ENCODE results near the gene HDHD3. TPM values are rescaled to one million over a fixed set of nuclear protein-coding genes. Genes with fewer than 3 reads are reported as not detected.

HDHD3 gene
- total RNA-seq, 1 donor from 2014 or later, result 33.9 TPM

DNA sequence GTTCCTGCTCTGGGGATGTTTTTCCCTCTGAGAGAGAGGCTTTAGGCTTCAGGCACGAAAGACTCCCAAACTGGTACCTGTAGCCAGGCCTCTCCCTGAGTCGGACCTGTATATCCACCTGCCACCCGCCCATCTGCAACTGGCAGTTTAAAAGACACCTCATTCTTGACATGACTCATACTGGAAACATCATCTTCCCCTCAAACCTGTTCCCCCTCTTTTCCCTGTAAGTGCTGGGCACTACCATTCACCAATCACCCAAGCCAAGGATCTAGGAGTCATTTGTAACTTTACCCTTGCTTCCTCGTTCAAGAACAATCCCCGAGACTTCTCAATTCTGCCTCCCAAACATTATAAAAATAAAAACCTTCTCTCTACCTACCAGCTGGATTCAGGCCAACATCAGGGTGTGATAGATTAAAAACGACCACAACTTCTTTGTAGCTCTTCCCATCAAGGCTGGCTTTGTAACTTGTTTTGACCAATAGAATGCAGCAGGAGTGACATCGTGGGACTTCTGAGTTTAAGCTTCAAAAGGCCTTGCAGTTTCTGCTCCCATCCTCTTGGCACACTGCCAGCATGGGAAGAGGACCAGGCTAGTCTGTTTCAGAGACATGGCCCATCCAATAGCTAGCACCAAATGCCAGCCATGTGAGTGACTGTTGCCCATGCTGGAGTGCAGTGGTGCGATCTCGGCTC, 34.9 kb downstream of the HDHD3 start:
- Mint-ChIP-seq H3K4me3 (peak overlapping the region; percentile 94), H3K9me3 (no peaks in the 10 kb centered on the region), H3K27me3 (peaks cover 4% of the 10 kb centered on the region), H3K36me3 (no peaks in the 10 kb centered on the region), H3K4me1 (ENCODE audit: unreplicated experiment) (peaks cover 30% of the 10 kb centered on the region), H3K27ac (peak overlapping the region; percentile 92)
- TF ChIP-seq, protein P1, sequence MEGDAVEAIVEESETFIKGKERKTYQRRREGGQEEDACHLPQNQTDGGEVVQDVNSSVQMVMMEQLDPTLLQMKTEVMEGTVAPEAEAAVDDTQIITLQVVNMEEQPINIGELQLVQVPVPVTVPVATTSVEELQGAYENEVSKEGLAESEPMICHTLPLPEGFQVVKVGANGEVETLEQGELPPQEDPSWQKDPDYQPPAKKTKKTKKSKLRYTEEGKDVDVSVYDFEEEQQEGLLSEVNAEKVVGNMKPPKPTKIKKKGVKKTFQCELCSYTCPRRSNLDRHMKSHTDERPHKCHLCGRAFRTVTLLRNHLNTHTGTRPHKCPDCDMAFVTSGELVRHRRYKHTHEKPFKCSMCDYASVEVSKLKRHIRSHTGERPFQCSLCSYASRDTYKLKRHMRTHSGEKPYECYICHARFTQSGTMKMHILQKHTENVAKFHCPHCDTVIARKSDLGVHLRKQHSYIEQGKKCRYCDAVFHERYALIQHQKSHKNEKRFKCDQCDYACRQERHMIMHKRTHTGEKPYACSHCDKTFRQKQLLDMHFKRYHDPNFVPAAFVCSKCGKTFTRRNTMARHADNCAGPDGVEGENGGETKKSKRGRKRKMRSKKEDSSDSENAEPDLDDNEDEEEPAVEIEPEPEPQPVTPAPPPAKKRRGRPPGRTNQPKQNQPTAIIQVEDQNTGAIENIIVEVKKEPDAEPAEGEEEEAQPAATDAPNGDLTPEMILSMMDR (conservative IDR thresholded peaks at IDR 0.05), result no peak
- DNase-seq (ENCODE audit: extremely low spot score, unreplicated experiment), result no peak

- no peaks in the 10 kb centered on the region for H3K36me3 Mint-ChIP-seq
- peak within 1 kb of the TSS; percentile 94 for H3K4me3 Mint-ChIP-seq
- TF ChIP-seq, protein P1 (conservative IDR thresholded peaks at IDR 0.05), result no peak
- H3K9me3 Mint-ChIP-seq, result no peaks in the 10 kb centered on the region
- peaks cover 30% of the 10 kb centered on the region for H3K4me1 Mint-ChIP-seq (ENCODE audit: unreplicated experiment)
- peak within 1 kb of the TSS; percentile 90 for H3K27ac Mint-ChIP-seq
- no peaks in the 10 kb centered on the region for H3K27me3 Mint-ChIP-seq
- DNase-seq (ENCODE audit: extremely low spot score, unreplicated experiment), result peak; percentile 89
These were observed 36.6 kb downstream of the HDHD3 start, which contains the start of gene WDR31 for GRCh38 chr9:113340011-113340699. Gene WDR31, minus strand, starts transcription at chr9:113340275. Its CDS starts 8,253 bp downstream, at chr9:113332022.

DNA sequence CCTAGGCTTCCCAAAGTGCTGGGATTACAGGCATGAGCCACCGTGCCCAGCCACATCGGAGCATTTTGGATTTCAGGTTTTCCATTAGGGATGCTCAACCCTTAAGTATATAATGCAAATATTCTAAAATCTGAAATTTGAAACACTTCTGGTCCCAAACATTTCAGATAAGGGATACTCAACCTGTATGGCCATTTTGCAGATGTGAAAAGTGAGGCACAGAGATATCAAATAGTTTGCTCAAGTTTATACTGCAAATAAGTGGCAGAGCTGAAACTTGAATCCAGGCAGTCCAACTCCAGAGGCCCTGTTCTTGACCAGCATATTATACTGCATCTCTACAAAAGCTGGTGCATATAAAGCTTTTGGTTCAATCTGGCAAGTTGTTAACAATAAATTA, 39.1 kb downstream of the HDHD3 start:
- no peak for DNase-seq (ENCODE audit: extremely low spot score, unreplicated experiment)
- TF ChIP-seq, protein P1 (conservative IDR thresholded peaks at IDR 0.05), result no peak
- peaks cover 22% of the 10 kb centered on the region for H3K4me1 Mint-ChIP-seq (ENCODE audit: unreplicated experiment)
- no peaks in the 10 kb centered on the region for H3K9me3 Mint-ChIP-seq
- no peaks in the 10 kb centered on the region for H3K36me3 Mint-ChIP-seq
- H3K27ac Mint-ChIP-seq, result no peak overlapping the region
- H3K4me3 Mint-ChIP-seq, result peak overlapping the region; percentile 26
- H3K27me3 Mint-ChIP-seq, result no peaks in the 10 kb centered on the region

- Mint-ChIP-seq H3K27ac (no peak overlapping the region), H3K27me3 (no peaks in the 10 kb centered on the region), H3K9me3 (no peaks in the 10 kb centered on the region), H3K36me3 (no peaks in the 10 kb centered on the region), H3K4me3 (no peak overlapping the region), H3K4me1 (ENCODE audit: unreplicated experiment) (no peaks in the 10 kb centered on the region)
- TF ChIP-seq, protein P1 (conservative IDR thresholded peaks at IDR 0.05), result no peak
- no peak for DNase-seq (ENCODE audit: extremely low spot score, unreplicated experiment)
These were observed 45.0 kb downstream of the HDHD3 start for GRCh38 chr9:113331780-113332179.

GRCh38 chr9:113328045-113328782, 48.6 kb downstream of the HDHD3 start:
- DNase-seq (ENCODE audit: extremely low spot score, unreplicated experiment), result no peak
- no peaks in the 10 kb centered on the region for H3K9me3 Mint-ChIP-seq
- no peaks in the 10 kb centered on the region for H3K4me1 Mint-ChIP-seq (ENCODE audit: unreplicated experiment)
- no peaks in the 10 kb centered on the region for H3K36me3 Mint-ChIP-seq
- H3K27me3 Mint-ChIP-seq, result no peaks in the 10 kb centered on the region
- no peak overlapping the region for H3K4me3 Mint-ChIP-seq
- H3K27ac Mint-ChIP-seq, result no peak overlapping the region
- TF ChIP-seq, protein P1 (conservative IDR thresholded peaks at IDR 0.05), result no peak

All from type B pancreatic cell (in vitro differentiated cells).